Activated naive CD4-positive, alpha-beta T cell treated with anti-CD3 and anti-CD28 coated beads, Interleukin-2, amount 50 U/mL, for 72 hours (primary cell): Measurements from ENCODE around the gene CEP41. TPM values are rescaled to one million over a fixed set of nuclear protein-coding genes. Genes with fewer than 3 reads are reported as not detected.

Experiments
- ATAC-seq, 2 donors: fragments of 150-1000 bp; cut with Tn5 transposase; 2 replicates each; pipeline ENCODE4 v1.10.0; 2021; ENCODE audit warnings: mild to moderate bottlenecking in 2 of 2, moderate library complexity in 2 of 2
- DNase-seq, 2 donors: peaks; one replicate each; pipeline ENCODE4 v3.0.0; 2021 to 2022; ENCODE audit warnings: low spot score in 2 of 2
- H3K27ac Mint-ChIP-seq, 2 donors: one replicate each; pipeline ENCODE4 v1.8.0; 2022; ENCODE audit warnings: mild to moderate bottlenecking in 2 of 2, mixed read lengths in 2 of 2
- H3K36me3 Mint-ChIP-seq, 2 donors: one replicate each; pipeline ENCODE4 v1.8.0; 2022; ENCODE audit warnings: mixed read lengths in 2 of 2
- H3K9me3 Mint-ChIP-seq, 2 donors: one replicate each; pipeline ENCODE4 v1.8.0; 2022; ENCODE audit warnings: mixed read lengths in 2 of 2
- total RNA-seq, 2 donors: library from RNA; stranded (reverse); gene quantifications; one replicate each; pipeline ENCODE4 v1.2.3, GENCODE V29; 2022

The CEP41 gene
- total RNA-seq, 2 donors from 2014 or later = 12.6 to 15.1 TPM

DNA sequence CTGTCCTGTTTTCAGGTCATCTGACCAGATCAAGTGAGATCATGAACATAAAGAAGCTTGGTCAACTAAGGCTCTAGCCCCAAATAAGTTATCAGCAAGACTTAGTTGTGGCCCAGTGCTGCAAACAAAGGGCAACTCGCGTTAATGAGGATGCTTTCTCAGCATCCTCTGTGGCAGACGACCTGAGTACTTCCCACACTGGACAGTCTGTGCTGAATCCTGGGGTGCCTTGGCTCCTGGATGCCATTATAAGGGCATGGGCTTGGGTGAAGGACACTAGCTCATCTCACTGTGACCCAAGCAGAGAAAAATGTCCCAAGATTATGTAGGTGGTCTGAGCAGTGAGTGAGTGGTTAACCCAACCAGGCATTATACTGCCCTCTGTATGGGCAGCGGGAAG, 82.3 kb downstream of the CEP41 start:
- H3K9me3 Mint-ChIP-seq = peaks cover 5 to 15% of the 10 kb centered on the region in 2 donors
- no peak overlapping the region for H3K27ac Mint-ChIP-seq
- ATAC-seq = no peak
- H3K36me3 Mint-ChIP-seq = peaks cover 9 to 25% of the 10 kb centered on the region in 2 donors
- no peak for DNase-seq

DNA sequence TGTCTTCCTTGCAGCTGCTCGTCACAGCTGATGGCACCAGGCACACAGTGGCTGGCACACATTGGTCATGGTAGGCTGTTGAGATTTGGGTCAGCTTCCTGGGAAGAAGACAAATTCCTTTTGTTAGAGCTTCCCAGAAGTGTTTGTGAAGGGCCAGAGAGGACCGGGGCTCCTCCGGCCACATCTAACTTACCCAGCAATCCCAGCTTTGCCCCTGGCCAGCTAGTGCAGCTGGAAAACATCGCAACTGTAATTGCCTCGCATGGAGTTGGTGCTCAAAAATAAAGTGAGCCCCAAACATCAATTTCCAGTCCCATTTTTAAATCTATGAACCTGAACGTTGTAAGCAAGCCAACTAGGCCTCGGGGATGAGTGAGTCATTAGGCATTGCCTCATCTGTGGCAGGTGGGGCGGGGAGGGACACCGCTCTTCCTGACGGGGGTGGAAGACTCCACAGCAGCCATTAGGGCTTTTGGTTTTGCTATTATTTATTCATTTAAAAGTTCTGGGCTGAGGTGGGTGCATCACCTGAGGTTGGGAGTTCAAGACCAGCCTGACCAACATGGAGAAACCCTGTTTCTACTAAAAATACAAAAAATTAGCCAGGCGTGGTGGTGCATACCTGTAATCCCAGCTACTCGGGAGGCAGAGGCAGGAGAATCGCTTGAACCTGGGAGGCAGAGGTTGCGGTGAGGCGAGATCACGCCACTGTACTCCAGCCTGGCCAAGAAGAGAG, 83.8 kb downstream of the CEP41 start:
- Mint-ChIP-seq H3K9me3 (peaks cover 5 to 16% of the 10 kb centered on the region in 2 donors), H3K27ac (peak overlapping the region in 1 of 2 donors; percentile 37), H3K36me3 (peaks cover 9 to 25% of the 10 kb centered on the region in 2 donors)
- no peak for ATAC-seq
- DNase-seq = no peak

DNA sequence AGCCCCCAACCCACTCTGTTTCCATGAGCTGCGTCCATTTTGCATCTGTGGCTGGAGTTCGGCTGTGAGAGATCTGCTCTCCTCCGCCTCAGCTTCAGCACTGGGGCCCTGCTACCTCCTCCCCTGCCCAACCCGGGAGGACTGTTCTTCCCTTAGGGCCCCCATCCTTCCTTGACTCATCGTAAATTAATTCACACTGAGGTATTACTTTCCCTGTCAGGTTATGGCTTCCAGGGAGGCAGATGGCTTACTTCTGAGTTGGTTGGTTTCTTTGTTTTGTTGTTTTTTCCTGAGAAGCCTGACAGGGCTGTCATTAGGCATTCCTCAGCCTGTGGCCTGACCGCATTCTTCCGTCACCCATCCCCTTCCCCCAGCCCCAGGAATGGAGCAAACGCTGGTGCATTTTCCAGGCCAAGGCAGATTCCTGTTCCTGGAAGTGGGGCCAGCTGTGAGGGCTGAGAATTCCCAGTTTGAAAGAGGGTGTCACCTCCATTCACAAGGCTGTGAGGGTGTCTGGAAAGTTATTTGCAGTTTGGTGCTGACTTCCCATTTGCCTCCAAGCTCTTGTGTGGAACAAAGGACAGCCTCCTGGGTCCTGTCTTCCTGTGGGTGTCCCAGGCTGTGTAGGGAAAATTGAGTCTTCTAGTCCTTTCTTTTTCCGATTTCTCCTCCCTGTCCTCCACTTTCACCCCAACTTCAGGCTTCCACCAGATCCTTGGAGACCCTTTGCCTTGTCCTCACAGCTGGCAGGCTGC, 84.5 kb downstream of the CEP41 start:
- H3K36me3 Mint-ChIP-seq = peaks cover 9 to 25% of the 10 kb centered on the region in 2 donors
- ATAC-seq (no peak), DNase-seq (no peak)
- peak overlapping the region in 1 of 2 donors; percentile 37 for H3K27ac Mint-ChIP-seq
- peaks cover 5 to 16% of the 10 kb centered on the region in 2 donors for H3K9me3 Mint-ChIP-seq

DNA sequence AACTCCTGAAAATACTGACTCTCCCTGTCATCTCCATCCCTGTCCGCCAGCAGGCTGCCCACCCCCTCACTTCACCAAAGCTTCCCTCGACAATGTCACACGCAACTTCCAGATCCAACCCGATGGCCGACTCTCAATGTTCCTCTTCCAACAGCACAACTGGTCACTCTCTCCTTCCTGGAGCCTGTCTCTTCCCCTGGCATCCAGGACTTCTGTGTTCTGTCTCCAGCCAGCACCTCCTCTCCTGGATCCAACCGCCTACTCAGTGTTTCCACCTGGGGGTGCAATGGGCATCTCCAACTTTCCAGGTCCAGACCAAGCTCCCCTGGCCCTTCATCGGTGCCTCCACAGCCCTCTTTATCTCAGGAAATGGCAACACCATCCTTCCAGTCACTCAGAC, 87.6 kb downstream of the CEP41 start:
- peaks cover 0 to 5% of the 10 kb centered on the region in 2 donors for H3K9me3 Mint-ChIP-seq
- H3K36me3 Mint-ChIP-seq = no peaks in the 10 kb centered on the region
- H3K27ac Mint-ChIP-seq = no peak overlapping the region
- no peak for ATAC-seq
- no peak for DNase-seq

DNA sequence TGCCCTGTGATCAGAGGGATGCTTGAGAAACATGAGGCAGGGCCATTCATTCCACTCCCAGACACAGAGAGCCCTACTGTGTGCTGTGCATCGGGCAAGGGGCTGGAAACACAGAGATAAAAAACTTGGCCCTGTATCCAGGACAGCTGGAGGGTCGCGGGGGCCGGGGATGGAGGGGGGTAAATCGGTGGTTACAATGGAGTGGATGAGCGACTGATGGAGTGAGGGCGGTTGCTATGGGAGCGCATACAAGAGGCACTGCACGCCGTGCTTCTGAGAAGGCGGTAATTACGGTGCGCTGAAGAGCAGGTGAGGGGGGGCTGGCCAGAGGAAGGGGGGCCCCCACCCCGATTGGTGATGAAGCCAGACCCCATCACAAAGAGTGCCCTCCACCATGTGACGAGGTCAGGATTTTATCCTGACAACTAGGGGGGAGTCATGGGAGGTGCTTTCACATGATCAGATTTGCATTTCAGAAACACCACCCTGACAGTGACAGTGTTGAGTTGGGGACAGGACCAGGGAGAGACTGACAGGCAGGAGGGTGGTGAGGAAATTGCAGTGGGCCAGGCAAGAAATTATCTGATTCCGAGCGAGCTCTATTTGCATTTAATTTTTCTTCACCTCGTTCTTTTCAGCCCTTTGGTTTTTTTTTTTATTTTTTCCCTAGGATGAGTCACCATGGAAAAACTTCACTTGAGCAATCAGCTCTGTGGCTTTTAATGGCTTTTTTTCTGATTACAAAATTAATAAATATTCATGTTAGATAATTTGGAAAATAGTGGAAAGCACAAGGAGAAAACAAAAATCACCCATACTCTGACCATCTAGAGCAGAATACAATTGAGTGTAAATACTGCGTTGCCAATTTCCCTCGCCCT, 88.4 kb downstream of the CEP41 start:
- ATAC-seq (no peak), DNase-seq (no peak)
- H3K27ac Mint-ChIP-seq = no peak overlapping the region
- H3K36me3 Mint-ChIP-seq = no peaks in the 10 kb centered on the region
- peaks cover 0 to 5% of the 10 kb centered on the region in 2 donors for H3K9me3 Mint-ChIP-seq

DNA sequence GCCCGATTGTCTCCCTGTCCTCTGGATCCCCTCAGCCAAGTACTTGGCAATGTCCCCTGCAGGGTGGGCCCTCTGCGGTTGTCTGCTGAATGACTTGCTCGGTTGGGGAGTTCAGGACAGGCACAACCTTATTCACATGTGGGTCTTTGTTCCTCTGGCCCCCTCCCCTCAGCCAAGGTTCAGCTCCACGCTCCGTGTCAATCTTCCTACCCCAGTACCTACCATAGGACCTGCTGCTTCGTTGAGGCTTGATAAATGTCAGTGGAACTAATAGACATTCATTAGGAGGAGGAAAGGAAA, 89.1 kb downstream of the CEP41 start:
- Mint-ChIP-seq H3K9me3 (peaks cover 0 to 5% of the 10 kb centered on the region in 2 donors), H3K27ac (no peak overlapping the region), H3K36me3 (no peaks in the 10 kb centered on the region)
- ATAC-seq = no peak
- DNase-seq = no peak

DNA sequence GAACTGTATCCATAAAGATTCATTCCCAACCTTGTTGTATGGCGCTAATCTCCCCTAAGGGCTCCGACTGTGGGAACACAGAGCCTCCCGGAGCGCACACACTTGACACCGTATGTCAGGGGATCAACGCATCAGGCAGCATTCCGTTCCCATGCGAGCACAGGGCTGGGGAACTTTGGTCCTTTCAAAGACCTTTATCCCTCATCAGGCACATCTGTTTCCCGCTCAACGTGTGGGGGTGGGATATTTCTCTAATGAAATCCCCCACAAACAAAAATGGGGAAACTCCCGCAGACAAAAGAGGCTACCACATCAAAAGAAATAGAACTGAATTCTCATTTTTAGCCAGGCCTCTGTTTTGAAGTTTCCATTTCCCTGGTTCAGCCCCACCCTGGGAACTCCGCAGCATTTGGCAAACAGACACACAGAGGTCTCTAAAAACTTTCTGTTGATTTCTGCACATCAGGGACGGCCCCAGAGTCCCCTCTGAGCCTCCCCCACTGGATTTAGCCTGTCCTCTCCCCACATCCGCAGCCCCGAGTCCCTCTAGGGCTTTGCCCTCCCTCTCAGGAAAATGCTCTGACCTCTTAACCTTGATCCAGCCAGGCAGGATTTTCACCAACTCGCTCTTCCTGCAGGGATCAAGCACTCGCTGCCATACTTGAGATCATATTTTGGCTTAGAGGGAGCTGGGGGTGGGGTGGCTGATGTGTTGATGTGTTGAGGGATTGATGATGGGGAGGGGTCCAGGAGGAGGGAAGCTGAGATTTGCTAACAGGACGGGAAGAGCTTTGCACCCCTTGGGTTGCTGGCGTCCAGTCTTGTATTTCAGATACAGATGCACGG, 89.6 kb downstream of the CEP41 start:
- H3K36me3 Mint-ChIP-seq = no peaks in the 10 kb centered on the region
- H3K9me3 Mint-ChIP-seq = peaks cover 0 to 5% of the 10 kb centered on the region in 2 donors
- ATAC-seq (peak in 1 of 2 donors; percentile 26), DNase-seq (no peak)
- no peak overlapping the region for H3K27ac Mint-ChIP-seq

DNA sequence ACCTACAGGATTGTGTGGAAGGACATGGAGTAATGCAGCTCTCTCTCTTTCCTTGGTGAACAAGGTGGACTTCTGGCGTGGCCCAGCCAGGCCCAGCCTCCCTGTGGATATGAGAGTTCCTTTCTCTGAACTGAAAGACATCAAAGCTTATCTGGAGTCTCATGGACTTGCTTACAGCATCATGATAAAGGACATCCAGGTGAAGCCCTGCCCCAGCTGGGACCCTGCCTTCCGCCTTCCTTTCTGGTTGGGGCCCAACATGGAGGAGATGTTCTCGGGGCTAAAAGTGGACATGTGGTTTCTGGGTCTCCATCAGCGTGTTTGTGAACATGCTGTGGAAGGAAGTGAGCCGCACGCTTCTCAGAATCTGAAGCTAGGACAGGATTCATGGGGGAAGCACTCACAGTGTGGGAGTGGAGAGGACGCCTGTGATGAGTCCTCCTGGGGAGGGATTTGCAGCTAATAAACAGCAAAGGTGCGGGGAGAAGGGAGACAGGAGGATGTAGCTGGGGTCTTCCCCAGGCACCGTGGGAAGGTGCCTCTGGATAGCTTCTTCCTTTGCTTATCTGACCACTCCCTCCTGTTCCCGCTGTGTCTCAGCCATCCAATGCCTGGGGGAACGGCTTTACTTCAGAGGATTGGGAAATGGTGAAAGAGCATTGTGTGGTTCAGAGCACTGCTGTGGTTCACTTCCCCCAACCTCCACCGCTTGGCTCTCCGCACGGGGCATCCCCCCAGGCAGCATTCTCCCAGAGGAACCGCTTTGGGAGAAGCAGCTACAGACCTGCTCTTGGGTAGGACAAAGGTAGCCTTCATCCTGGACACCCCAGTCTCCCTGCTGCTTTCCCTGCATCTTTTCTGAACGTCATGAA, 90.7 kb downstream of the CEP41 start:
- ATAC-seq (no peak), DNase-seq (no peak)
- peaks cover 0 to 5% of the 10 kb centered on the region in 2 donors for H3K9me3 Mint-ChIP-seq
- no peaks in the 10 kb centered on the region for H3K36me3 Mint-ChIP-seq
- H3K27ac Mint-ChIP-seq = no peak overlapping the region

DNA sequence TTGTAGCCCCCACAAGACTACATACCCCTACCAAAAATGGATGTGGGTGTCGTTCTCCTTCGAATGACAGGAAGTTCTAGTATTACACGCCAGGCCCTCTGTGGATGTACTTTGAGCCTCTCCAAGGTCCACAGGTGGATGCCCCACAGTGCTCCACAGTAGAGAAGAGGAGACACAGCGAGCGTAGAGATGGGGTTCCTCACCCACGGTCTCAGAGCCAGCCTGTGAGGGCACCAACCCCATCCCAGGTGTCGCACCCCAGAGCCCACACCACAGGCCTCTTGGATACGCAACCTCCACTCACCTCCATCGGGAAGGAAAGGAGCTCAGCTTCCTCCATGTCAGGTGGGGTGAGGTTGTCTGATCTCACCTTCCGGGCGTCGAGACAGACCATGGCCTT, 93.9 kb downstream of the CEP41 start:
- peaks cover 0 to 3% of the 10 kb centered on the region in 2 donors for H3K9me3 Mint-ChIP-seq
- no peaks in the 10 kb centered on the region for H3K36me3 Mint-ChIP-seq
- H3K27ac Mint-ChIP-seq = no peak overlapping the region
- DNase-seq (no peak), ATAC-seq (no peak)

DNA sequence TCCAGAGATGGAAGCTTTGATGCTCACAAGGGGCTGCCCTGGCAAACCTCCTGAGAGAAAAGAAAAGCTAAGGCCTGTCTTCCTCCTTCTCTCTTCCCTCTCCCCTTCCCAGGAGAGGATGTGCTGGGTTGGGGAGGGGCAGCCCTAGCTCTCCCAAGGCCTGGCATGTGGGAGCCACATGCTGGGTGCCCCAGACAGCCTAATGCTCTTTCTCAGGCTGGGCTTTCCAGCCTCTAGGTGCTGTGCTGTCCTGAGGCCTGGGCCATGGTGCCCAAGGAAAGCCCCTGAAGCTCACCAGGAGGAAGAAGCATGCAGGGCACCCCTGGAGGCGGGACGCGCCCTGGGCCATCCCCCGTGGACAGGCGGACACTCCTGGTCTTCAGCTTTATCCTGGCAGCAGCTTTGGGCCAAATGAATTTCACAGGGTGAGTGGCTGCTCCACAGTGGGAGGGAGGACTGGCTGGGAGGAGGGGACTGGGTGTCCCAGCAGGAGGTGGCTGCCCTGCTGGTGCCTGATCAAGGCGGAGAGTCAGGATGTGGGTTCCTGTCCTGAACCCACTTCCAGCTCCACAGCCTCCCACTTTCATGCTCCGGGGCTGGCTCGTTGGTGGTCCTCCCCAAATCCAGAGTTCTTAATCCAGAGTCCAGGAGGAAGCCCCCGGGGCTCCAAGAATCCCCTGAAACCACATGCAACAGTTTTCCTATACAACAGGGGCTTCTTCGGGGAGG, 94.5 kb downstream of the CEP41 start:
- no peak for ATAC-seq
- Mint-ChIP-seq H3K27ac (no peak overlapping the region), H3K9me3 (peaks cover 0 to 8% of the 10 kb centered on the region in 2 donors), H3K36me3 (no peaks in the 10 kb centered on the region)
- DNase-seq = no peak

DNA sequence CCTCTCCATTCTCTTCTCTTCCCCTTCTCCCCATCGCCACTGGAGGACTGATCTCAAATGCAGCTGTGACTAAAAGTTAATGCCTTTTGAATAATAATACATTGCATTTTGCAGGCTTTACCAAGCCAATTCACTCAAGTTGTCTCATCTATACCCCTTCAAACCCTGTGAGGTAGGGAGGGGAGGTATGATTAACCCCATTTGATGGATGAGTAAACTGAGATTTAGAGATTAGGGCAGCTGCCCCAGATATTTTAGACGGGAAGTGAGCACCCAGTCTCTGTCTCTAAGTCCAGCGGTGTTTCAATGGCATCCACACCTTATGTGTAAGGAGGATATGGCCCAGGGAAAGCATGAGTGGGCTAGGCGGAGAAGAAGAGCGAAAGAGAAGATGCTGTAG, 95.1 kb downstream of the CEP41 start:
- DNase-seq = no peak
- peaks cover 0 to 8% of the 10 kb centered on the region in 2 donors for H3K9me3 Mint-ChIP-seq
- no peak for ATAC-seq
- no peaks in the 10 kb centered on the region for H3K36me3 Mint-ChIP-seq
- H3K27ac Mint-ChIP-seq = no peak overlapping the region

DNA sequence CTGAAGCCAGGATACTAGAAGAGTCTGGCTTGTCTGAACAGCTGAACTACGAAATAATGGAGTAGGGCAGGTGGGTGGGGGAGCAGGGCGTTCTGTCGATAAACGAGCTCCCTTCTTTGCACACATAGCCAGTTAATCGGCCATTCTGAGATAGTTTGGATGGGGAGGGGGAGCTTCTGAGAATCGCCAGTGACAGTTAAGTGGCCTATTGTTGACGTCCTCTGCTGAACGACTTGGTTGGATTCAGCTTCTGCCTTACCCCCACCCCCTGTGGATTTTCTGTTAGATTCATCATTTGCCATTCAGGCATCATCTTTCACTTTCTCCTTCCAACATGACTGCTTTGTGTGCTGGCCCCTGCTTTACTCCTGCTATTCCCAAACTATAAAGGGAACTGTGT, 95.7 kb downstream of the CEP41 start:
- ATAC-seq = no peak
- peaks cover 0 to 8% of the 10 kb centered on the region in 2 donors for H3K9me3 Mint-ChIP-seq
- H3K36me3 Mint-ChIP-seq = no peaks in the 10 kb centered on the region
- no peak for DNase-seq
- no peak overlapping the region for H3K27ac Mint-ChIP-seq

DNA sequence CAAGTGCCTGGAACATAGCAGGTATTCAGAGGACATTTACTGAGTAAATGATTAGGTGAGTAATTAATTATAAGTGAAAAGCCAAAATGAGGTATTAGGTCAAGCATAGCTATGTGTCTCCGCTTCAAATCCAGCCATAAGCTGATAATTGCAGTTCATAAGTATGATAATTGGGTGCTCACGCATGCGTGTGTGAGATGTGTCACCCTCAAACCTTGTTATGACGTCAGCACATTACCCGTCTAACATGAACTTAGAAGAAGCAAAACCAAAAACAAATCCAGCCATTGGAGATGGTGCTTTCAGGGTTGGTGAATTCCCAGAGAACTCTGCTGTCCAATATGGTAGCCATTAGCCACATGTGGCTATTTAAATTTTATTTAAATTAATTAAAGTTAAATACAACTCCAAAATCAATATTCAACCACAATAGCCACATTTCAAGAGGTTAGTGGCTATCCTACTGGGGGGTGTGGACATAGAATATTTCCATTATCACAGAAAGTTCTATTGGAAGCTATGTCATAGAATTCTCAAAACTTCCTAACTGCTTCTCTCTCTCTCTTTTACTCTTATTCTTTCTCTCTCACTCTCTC, 96.4 kb downstream of the CEP41 start, which contains the start of gene CPA5:
CPA5 (plus strand) TSS at position 546 of the 596 bp plus-strand sequence. CDS start 1,670 bp downstream, outside the sequence.
- ATAC-seq = no peak
- no peaks in the 10 kb centered on the region for H3K36me3 Mint-ChIP-seq

More for the DNA sequence above, 96.4 kb downstream of the CEP41 start, which contains the start of gene CPA5:
- DNase-seq = no peak
- Mint-ChIP-seq H3K9me3 (peaks cover 0 to 8% of the 10 kb centered on the region in 2 donors), H3K27ac (no peak within 1 kb of the TSS)
